NCI-H1930 (cell line): Measurements from ENCODE around the gene MTHFSD.

ENCODE experiments used
- DNase-seq, 2 experiments: peaks; one replicate each; lab custom pipeline; 2025; lab: John Stamatoyannopoulos, UW

The MTHFSD gene

GRCh38 chr16:86530251-86531190 is 24.5 kb downstream of the MTHFSD start:
- no peak for DNase-seq

GRCh38 chr16:86529160-86529559 is 25.9 kb downstream of the MTHFSD start:
- DNase-seq: no peak

DNA sequence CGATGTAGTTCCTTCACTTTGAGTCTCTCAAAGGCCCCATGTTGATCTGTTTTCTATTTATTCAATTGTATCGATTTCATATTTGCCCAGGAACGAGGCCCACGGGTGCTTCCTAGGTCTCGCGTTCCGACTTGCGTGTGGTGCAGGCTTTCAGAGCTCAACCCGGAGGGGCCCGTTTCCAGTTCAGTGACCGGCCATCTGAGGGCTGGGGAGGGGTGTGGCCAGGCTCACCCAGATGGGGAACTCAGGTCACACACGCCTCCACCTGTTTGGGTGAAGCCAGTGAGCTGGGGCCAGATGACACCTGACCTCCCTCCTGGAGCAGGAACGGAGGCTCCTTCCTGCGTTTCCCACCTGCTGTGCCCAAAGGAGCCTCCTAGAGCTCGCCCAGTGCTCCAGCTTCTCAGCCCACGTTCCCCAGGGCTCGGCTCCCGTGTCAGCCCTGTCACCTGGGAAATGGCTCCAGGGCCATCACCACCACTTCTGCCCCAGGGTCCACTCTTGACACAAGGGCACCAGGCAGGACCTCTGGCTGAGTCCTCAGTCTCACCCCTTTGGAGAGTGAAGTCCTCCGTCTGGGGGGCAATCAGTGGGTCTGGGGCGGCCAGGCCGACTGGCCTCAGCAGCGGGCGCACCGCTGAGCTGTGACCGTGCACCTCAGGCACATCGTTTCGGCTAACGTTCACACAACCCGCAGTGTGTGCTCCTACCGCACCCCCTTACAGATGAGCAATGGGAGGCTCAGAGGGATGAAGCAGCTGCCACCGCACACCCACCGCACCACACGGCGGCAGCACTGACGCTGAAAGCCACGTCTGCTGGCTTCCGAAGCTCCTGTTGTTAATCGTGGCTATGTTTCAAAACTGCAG is 26.7 kb downstream of the MTHFSD start:
- DNase-seq: peak in 1 of 2 experiments; percentile 26

GRCh38 chr16:86527366-86527765 is 27.7 kb downstream of the MTHFSD start:
- DNase-seq: no peak

DNA sequence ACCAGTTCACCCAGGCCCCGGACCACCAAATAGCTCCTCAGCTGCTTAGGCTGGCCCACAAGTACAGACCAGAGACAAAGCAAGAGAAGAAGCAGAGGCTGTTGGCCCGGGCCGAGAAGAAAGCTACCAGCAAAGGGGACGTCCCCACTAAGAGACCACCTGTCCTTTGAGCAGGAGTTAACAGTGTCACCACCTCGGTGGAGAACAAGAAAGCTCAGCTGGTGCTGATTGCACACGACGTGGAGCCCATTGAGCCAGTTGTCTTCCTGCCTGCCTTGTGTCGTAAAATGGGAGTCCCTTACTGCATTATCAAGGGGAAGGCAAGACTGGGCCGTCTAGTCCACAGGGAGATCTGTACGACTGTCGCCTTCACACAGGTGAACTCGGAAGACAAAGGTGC is 29.3 kb downstream of the MTHFSD start:
- no peak for DNase-seq

GRCh38 chr16:86524029-86524428 is 31.0 kb downstream of the MTHFSD start:
- DNase-seq: no peak

GRCh38 chr16:86523166-86523740 is 31.8 kb downstream of the MTHFSD start:
- no peak for DNase-seq

GRCh38 chr16:86522634-86523033 is 32.4 kb downstream of the MTHFSD start:
- DNase-seq: no peak

DNA sequence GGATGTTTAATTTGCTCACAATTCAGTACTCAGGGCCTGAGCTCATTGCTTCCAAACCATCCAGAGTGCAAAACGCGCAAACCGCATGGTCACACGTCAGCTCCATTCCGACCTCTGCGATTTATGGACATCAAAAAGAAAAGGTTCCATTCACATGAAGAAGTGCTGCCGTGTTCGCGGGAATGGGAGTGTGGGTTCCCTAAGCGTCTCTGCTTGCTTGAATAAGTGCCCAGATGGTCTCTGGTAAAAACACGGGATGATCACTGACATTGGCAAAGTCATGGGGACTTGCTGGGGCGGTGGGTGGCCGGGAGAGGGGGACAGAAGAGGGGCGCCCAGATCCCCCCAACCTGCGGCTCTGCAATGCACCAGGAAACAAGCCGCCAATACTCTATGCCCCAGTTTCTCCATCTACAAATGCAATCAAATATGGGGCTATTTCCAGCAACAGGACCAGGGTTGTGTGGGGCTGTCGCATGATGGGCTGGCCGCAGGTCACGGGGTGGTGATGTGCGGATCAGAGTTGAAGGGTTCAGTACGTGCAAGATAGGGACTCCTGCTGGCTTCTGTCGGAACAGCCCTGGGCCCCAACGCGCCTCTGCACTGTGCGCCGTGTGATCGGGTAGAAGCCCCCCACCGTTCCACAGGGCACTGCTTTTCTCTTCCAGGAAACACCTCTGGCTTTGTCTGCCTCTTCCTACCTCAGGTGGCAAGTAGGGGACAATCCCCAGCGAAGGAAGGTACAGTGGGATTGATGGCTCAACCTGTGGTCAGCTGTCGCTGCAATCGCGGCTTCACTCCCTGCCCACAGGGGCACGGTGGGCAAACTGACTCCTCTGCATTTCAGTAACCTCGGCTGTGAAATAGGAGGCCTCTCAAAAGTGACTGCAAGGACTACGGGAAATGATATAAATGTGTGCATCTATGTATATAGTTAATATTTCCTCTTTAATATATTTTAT is 33.5 kb downstream of the MTHFSD start:
- no peak for DNase-seq

- DNase-seq: no peak
These were observed 34.5 kb downstream of the MTHFSD start for GRCh38 chr16:86520317-86521210.

DNA sequence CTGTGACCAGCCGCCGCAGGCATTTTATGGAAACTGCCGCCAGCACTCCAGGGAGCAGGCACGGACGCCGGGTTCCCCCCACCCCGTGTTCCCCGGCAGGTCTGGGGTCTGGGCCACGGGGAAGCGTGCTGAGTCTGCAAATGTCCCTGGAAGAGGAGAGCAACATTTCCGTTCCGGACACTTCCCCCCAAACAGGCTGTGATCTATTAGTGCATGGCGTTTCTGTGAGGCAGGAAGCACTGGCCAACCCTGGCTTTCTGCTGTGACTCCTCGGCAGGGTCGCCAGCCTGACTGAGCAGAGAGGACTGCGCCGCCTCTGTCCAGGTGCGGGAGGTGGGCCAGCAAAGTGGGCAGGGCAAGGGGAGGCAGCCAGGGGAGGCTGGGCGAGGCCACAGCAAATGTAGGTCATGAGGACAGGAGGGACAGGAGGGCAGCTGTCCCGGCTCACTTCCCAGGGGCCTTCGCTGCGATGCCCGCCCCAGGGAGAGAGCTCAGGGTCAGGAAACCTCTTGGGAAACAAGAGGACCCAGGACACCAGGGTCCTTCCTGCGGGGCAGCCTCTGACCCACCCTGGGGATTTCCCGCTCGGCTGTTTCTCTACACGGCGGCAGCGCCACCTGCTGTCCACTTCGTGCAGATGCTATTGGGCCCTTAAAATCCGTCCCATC is 35.3 kb downstream of the MTHFSD start:
- DNase-seq: peak in 1 of 2 experiments; percentile 37

DNA sequence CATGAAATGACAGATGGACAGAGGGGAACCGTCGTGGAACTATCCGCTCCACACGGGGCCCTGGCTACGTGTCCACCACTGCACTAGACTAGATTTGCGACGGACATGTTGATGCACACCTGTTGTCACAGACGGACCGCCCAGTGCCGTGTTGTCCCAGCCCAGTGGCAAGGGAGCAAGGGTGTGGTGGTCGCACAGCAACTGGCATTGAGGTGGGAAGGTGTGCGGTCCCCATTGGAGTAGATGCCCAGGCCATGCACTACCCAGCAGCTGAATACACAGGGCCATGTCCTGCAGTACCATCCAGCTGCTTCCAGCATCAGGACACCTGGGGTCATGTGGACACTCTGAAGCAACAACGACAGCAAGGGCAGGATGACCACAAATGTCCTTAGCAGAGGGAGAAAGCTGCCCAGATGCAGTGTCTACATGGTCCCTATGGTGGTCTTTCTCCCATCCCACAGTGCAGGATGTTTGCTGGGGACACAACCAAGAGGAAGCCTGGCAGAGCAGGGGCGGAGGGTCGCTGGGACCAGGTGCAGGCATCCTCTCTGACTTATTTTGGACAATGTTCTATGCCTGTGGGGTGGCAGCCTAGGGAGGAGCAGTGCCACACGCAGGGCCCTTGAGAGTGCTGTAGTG is 35.9 kb downstream of the MTHFSD start:
- no peak for DNase-seq

DNA sequence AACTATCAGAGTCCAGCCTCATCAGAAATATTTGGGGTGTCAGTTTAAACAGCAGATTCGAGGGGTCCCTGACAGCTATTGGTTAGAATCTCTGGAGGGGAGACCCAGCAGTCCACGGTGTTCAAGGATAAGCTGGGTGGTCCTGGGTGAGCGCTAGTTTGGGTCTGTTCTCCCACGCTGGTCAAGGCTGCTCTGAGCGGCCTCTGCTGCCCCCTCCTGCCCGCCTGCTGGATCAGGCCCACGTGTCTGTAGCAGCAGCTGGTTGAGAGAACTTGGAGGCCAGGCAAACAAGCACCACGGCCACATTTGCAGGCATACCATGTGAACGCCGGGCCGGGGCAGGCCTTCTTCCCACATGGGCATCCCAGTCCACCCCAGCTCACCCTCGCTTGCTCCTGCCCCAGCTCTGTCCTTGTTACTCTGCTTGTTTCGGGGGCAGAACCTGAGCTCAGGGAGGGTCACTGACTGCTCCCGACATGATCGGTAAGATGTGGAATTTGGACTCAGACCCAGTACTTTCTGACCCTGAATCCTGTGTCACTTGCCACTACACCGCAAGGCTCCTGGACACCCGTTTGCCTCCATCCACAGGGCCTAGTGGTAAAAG is 37.3 kb downstream of the MTHFSD start:
- no peak for DNase-seq

DNA sequence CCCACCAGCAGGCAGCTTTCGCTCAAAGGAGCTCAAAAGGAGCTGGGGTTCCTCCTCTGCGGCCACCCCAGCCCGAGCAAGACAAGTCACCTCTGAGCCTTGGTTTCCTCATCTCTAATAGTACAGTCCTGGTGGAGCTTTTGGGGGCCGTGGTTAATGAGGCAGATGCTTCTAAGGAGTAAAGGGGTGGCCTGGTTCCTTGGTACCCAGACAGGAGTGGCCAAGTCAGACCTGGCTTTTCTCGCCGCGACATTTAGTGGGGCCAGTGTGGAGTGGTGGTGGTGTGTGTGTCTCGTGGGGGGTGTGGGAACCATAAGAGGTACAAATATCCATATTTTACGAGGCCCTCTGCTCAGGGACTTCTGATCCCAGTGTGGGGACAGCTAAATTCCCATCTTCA is 38.0 kb downstream of the MTHFSD start:
- DNase-seq: no peak

GRCh38 chr16:86516623-86517003 is 38.4 kb downstream of the MTHFSD start:
- DNase-seq: no peak

- DNase-seq: no peak
These were observed 39.0 kb downstream of the MTHFSD start for GRCh38 chr16:86515777-86516622.

DNA sequence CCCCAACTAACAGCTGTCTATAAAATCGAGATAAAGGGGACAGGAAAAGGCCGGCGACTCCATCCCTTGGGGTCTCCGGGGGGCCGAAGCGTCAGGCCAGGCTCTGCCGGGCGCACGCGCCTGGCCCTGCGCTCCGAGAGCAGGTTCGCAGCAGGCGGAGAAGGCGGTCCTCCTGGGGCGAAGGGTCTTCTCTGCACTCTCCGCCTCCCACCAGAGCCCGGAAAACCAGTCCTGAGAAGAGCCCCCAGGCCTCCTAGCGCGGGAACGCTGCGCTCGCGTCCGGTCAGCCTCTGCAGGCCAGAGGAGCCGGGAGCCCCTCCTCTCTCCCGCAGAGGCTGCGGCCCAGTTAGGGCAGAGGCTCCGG is 39.6 kb downstream of the MTHFSD start:
- no peak for DNase-seq
